Measurements from ENCODE around the gene DHTKD1. TPM values are rescaled to one million over a fixed set of nuclear protein-coding genes. Genes with fewer than 3 reads are reported as not detected.

The DHTKD1 gene
- polyA plus RNA-seq (ENCODE audit: insufficient read length in 10 of 10), result 10 to 100 TPM in 6 of 10 donors, 1 to 10 TPM in 4; 8.3 to 15.7 (median 11.5) TPM
- long read RNA-seq, donor 1, result 0 reads
- long read RNA-seq, donor 2, full-length matches to known transcripts, result 1 of 1 reads
- long read RNA-seq, donor 2, partial matches to known transcripts, result 0 of 1 reads
- long read RNA-seq, donor 2, other reads (novel, unspliced or antisense), result 0 of 1 reads
- long read RNA-seq, donor 3, result 0 reads
- long read RNA-seq, donor 4, full-length matches to known transcripts, result 1 of 1 reads
- long read RNA-seq, donor 4, partial matches to known transcripts, result 0 of 1 reads
- long read RNA-seq, donor 4, other reads (novel, unspliced or antisense), result 0 of 1 reads
- long read RNA-seq, donor 5, full-length matches to known transcripts, result 1 of 6 reads
- long read RNA-seq, donor 5, partial matches to known transcripts, result 5 of 6 reads
- long read RNA-seq, donor 5, other reads (novel, unspliced or antisense), result 0 of 6 reads
- long read RNA-seq, donor 6, result 0 reads
- long read RNA-seq, donor 7, result 0 reads
- long read RNA-seq, donor 8, full-length matches to known transcripts, result 1 of 1 reads
- long read RNA-seq, donor 8, partial matches to known transcripts, result 0 of 1 reads
- long read RNA-seq, donor 8, other reads (novel, unspliced or antisense), result 0 of 1 reads
- long read RNA-seq, donor 9, result 0 reads

- peak; percentile 98 to 99 (median 99) for DNase-seq
Measured at GRCh38 chr10:12068449-12069269, at the start of gene DHTKD1. DHTKD1 (plus strand) TSS chr10:12068954; CDS start chr10:12069034, 80 bp downstream.

DNA sequence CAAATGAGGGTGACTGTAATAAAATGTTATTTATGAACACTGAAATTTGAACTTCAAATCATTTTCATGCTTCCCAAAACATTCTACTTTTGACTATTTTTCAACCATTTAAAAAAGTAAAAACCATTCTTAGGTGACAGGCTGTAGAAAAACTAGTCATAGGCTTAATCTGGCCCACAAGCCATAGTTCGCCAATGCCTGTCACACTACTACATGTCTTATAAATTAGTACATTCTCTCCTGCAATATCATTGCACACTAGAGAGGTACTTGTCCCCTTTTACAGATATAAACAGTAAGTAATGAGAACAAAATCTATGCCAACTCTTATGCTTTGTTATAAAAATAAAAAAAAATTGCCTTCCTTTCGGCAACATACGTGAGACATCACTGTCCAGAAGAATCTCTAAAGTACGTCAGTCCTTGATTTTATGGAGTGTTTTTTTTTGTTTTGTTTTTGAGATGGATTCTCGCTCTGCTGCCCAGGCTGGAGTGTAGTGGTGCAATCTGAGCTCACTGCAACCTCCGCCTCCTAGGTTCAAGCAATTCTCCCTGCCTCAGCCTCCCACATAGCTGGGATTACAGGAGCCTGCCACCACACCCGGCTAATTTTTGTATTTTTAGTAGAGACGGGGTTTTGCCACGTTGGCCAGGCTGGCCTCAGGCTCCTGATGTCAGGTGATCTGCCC is 49.3 kb upstream of the DHTKD1 start:
- DNase-seq, result no peak

DNA sequence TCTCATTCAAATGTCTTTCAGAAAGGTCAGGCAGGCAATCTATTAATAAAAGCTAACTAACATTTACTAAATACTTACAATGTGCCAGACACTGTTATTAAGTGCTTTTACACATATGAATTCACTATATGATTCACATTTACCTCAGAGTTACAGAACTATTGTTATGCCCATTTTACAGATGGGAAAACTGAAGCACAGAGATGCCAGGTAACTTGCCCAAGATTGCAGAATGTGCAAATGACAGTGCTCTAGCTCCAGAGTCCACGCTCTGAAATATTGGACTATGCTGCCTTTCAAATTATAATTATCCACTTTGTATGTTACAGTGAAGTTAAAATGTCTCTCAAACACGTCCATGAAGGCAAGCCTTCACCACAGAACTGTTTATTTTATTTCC is 48.2 kb upstream of the DHTKD1 start:
- no peak for DNase-seq

- no peak for DNase-seq
Measured at GRCh38 chr10:12022580-12023257, 46.0 kb upstream of the DHTKD1 start.

GRCh38 chr10:12025591-12025990 is 43.2 kb upstream of the DHTKD1 start:
- no peak for DNase-seq

DNA sequence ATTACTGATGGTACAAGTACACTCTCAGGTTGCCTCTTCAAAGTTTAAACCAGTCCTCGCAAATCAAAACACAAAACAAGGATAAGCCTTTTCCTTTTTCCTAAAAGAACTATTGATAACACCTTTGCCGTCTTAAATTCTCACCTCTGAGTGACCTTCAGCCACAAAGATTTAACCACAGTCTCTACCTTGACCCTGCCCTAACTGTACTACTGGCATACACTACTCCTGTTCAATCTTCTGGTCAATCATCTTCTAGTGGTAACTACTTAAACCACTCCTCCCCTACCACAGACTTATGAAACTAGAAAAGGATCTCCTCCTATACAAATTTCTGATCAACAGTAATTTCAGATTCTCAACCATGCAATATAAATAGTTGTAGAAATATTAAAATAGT is 41.2 kb upstream of the DHTKD1 start:
- no peak for DNase-seq

DNA sequence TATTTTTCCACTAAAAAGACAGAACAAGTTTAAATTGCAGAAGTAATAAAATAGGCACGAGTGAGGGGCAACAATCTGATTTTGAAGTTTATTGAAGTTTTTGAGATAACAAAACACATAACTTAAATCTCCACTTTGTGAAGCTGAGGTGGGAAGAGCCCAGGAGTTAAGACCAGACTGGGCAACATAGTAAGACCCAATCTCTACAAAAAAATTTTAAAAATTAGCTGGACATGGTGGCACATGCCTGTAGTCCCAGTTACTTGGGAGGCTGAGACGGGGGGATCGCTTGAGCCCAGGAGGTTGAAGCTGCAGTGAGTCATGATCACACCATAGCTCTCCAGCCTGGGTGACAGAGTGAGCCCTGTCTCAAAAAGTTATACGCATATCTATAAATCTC is 37.4 kb upstream of the DHTKD1 start:
- DNase-seq, result no peak

GRCh38 chr10:12036073-12036655 is 32.6 kb upstream of the DHTKD1 start:
- DNase-seq, result no peak

DNA sequence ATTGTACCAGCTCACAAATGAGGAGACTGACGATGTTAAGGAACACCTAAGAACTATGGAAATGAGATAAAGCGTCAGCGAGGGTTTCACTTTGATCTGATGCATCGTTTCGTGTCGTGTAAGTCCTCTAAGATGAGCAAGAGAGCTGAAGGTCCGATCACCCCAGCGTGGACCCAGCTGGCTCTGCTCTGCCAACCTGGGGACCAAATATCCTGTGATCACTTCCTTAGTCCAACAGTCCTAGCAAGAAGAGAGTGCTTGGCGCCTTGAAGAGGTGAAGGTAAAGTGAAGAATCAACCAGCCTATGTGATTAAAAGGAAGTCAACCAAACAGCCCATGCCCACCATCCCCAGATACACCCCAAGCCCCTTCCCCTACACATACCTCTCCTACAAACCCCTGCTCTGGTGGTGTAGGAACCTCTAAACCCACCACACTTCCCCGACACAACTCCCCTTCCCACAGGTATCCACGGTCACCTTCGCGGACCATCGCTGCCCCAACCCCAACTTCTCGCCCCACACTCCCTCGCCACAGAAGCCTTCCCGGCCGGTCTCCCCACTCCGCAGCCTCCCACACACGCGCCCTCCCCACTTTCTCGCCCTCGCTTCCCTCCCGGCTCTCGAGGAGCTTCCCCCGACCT is 26.9 kb upstream of the DHTKD1 start:
- DNase-seq, result peak; percentile 8 to 49 (median 16)

DNA sequence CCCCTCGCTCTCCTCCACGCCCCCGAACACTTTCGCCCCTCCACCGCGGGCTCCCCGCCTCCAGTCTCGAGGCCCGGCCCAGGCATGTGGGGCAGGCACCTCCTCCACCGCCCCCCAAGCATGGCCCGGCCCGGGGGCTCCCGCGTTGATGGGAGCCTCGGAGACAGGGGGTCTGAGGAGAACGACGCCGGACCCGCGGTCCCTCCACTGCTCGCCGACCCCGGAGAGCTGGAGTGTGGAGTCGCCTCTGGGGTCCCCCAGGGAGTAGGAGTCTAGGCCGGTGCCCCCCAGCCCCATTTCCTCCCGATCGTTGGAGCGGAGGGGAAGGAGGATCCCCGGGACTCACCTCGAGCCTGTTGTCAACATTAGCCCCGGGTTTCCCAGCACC is 26.4 kb upstream of the DHTKD1 start:
- DNase-seq, result peak in 1 of 3 donors; percentile 26

DNA sequence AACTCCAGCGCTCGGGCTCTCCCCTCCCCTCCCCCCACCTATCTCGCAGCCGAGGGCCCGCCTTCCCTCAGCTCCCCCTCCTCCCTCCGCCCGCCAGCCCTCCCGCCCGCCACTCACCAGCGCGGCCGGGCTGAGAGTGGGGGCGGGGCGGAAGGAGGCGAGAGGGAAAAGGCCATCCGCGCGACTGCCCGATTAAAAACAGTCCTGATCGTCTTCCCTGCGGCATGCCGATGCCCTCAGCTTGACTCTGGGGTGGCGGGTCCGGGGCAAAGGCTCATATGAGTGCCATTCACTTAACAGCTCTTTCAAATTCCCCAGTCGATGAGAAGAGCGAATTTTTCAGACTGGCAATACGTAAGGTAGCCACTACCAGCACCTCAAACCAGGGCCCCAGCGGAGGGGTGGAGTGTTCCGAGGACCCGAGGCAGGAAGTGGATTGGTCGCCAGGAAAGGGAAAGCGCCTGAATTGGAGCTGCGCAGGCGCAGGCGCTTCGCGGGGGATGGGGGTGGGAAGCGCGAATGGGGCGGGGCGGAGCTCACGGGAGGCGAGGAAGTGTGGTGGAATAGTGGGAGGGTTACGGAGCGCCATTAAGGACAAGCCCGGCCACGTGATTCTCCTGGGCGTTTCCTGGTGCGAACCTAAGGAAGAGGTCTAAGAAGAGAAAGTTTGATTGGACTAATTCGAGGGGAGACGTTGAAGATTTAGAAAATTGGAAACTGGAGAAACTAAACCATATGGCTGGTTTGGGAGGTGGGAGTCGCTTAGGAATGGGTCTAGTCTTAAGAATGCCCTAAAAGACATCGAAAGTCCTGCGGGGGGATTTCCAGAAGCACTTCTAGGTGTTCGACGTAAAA is 25.7 kb upstream of the DHTKD1 start, which contains the start of gene UPF2:
UPF2 (minus strand) TSS at position 13 of the 855 bp plus-strand sequence. CDS start 7,386 bp downstream, outside the sequence.
- DNase-seq, result peak; percentile 98 to 99 (median 98)

- no peak for DNase-seq
Measured at GRCh38 chr10:12045596-12045995, 23.2 kb upstream of the DHTKD1 start.

DNA sequence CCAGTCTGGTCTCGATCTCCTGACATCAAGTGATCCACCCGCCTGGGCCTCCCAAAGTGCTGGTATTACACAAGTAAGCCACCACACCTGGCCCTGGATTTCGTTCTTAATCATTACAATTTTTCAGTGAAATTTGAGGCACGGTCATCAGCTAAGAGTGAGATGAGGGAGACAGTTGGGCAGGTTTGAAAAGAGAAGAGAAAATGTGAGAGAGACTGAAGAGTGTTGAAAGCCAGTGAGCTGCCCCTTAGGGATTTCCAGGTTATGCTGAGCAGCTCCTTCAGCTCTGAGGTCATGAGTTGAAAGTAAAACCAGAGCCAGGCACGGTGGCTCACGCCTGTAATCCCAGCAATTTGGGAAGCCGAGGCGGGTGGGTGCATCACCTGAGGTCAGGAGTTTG is 20.2 kb upstream of the DHTKD1 start:
- no peak for DNase-seq

GRCh38 chr10:12050528-12050927 is 18.2 kb upstream of the DHTKD1 start:
- DNase-seq, result no peak

DNA sequence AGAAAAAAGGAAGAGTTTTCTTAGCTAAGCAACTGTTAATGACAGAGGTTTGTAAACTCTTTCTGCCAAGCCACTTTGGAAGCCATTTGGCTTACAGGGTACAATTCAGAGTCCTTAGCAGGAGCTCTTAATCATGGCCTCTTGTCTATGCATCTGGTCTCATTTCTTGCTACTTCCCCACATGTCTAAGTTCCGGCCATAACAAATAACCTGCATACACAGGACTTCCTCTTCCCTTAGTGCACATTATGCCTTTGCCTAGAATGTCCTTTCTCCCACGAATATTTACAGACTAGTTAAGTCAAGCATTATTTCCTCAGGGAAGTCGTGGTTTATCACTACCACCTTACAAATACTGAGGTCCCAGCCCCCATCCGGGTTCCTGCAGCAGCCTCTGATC is 17.5 kb upstream of the DHTKD1 start:
- DNase-seq, result no peak

DNA sequence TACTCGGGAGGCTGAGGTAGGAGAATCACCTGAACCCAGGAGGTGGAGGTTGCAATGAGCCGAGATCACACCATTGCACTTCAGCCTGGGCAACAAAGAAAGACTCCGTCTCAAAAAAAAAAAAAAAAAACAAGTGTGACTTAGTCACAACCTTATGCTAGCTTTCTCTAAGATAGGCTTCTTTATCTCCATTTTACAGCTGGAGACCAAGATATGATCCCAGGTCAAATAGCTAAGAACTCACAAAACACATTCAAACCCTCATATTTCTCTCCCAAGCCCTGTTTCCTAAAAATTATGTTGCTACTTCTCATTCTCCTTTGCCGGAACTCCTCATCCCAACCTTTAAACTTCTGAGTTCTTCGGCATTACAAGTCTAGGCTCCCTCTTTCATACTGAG is 13.0 kb upstream of the DHTKD1 start:
- no peak for DNase-seq

DNA sequence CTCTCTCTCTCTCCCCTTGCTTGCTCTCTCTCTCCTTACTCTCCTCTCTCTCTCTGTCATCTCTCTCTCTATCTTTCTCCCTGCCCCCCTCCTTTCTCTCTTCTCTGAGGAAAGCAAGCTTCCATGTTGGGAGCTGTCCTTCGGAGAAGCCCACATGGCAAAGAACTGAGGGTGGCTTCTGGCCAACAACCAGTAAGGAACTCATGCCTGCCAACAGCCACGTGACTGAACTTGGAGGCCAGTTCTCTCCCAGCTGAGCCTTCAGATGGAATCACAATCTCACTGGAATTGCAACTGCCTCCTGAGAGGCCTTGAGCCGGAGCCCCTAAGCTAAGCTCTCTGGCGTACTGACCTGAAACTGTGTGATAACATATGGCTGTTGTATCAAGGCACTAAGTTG is 12.0 kb upstream of the DHTKD1 start:
- no peak for DNase-seq

GRCh38 chr10:12061124-12061523 is 7.6 kb upstream of the DHTKD1 start:
- no peak for DNase-seq

Measured in muscle of back (tissue), 13 donors.